ENCODE measurements around the gene TTF2.
"Not testable (repeated sequence)": the region's sequence is repeated elsewhere in the genome, so short reads cannot be mapped to it uniquely, and the experiment has no call there.

Gene TTF2

GRCh38 chr1:117122330-117123025, 62.4 kb downstream of the TTF2 start:
- DNase-seq = no peak

DNA sequence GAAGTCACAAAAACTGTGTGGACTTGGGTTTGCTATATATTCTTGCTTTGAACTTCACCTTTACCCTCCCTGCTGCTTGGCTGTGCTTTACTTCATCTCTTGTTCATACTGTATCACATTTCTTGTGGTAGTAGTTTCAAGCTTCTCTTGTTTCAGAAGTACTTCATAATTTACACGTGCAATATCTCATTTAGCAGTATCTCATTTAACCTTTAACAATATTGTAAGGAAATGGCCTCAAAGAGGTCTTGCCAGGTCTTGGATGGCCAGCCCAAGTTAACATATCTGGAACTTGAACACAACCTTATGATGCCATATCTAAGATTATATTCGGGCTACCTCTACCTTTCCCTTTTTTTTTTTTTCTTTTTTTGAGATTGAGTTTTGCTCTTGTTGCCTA, 63.1 kb downstream of the TTF2 start:
- no peak for DNase-seq

GRCh38 chr1:117124661-117125060, 64.5 kb downstream of the TTF2 start:
- no peak for DNase-seq

DNA sequence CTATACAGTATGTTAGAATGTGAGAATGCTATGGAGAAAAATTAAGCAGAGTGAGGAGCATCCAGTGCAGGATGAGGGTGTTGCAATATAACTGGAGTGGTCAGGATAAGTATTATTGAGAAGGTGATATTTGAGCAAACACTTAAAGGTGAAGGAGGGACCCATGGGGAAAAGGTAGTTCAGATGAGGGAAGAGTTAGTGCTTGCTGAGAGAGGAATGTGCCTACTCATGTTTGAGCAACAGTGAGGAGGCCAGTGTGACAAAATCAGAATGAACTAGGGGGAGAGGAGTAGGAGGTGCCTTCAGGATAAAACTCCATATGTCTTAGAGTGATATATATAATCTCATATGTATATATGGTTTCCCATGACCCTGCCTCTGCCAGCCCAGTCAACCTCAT, 67.7 kb downstream of the TTF2 start:
- DNase-seq = no peak

GRCh38 chr1:117128323-117129079, 68.4 kb downstream of the TTF2 start:
- peak; percentile 52 for DNase-seq

GRCh38 chr1:117130526-117130925, 70.4 kb downstream of the TTF2 start:
- DNase-seq = no peak

GRCh38 chr1:117135329-117135728, 75.2 kb downstream of the TTF2 start:
- no peak for DNase-seq

DNA sequence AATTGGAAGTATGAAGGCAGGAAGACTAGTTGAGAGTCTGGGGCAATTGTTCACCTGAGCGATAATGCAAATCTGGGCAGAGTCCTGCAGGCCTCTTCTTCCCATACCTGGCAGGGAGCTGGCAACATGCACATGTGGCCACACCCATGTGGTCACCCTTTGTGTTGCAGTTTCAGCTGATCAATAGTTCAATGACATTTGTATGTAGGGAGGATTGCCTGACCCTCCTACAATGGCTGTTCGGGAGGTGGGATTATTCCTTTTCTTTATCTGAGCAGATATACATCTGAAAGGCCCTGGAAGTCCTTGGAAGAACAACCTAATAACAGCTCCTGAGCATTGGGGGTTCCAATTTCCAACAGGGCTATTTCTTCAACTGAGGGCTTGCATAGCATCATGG, 76.6 kb downstream of the TTF2 start:
- no peak for DNase-seq

GRCh38 chr1:117137281-117137855, 77.2 kb downstream of the TTF2 start:
- no peak for DNase-seq

GRCh38 chr1:117138106-117138505, 78.0 kb downstream of the TTF2 start:
- DNase-seq = no peak

GRCh38 chr1:117138561-117138960, 78.4 kb downstream of the TTF2 start:
- no peak for DNase-seq

- DNase-seq = peak; percentile 89
These were observed 82.1 kb downstream of the TTF2 start for GRCh38 chr1:117142200-117142599.

GRCh38 chr1:117143172-117143571, 83.0 kb downstream of the TTF2 start:
- DNase-seq = no peak

DNA sequence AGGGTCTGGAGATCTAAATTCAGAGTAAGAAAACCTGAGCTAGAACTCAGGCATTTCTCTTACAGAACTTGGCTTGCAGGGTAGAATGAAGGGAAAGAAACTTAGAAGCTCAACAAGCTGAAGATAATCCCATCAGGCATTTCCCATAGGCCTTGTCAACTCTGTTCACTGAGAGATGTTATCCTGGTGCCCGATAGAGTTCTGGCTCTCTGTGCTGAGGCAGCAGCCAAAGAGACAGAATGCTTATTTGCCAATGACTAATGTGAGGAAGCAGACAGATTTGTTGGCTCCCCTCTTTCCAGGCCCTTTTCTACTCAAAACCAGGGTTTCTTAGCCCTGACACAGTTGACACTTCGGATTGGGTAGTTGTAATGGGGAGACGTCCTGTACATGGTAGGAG, 83.7 kb downstream of the TTF2 start:
- DNase-seq = no peak

DNA sequence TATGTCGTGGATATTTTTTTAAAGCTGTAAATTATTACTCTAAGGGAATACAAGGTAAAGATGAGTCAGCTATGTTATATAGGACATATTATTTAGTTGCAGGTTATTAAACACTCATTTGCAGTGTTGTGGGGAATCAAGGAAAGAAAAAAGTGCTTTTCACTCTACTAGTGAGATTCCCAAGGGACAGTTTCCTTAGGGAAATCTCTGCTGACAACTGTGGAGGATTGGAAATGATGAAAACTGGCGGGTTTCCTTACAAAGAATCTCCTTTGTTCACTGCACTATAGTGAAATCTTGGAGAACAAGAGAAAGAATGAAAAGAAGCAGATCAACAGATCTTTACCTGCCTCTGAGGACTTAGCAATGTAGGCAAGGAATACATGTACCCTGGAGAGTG, 85.9 kb downstream of the TTF2 start:
- no peak for DNase-seq

GRCh38 chr1:117146575-117147340, 86.6 kb downstream of the TTF2 start:
- peak; percentile 96 for DNase-seq

- DNase-seq = no peak
These were observed 87.3 kb downstream of the TTF2 start for GRCh38 chr1:117147341-117147831.

DNA sequence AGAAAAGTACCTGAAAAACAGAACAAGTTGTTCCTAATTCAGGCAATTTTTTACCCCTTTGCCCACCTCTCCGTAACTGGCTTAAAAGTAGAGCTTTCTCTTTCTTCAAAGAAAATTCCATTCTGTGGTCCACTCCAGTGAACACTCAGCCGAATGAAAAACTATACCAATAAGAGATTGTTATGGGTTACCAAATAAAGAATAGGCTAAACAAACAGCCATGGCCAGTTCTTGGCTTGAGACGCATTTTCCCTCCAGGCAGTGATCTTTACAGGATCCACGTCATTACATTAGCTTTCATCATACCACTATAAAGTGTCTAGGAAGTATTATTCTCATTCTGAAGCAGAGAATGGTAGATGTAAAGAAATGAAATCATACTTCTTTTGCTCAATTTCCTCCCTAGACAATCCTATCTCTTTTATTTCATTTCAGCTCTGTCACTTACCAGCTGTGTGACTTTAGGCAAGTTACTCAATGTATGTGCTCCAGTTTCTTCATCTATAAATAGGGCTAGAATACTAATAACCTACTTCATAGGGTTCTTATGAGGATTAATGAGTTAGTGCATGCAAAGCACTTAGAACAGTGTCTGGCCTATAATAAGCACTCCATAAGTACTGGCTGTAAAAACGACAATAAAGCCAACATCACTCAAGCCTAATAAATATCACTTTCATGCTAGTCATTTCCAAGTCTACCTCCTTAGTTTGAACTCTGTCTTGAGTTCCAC, 87.9 kb downstream of the TTF2 start:
- DNase-seq = peak; percentile 45

DNA sequence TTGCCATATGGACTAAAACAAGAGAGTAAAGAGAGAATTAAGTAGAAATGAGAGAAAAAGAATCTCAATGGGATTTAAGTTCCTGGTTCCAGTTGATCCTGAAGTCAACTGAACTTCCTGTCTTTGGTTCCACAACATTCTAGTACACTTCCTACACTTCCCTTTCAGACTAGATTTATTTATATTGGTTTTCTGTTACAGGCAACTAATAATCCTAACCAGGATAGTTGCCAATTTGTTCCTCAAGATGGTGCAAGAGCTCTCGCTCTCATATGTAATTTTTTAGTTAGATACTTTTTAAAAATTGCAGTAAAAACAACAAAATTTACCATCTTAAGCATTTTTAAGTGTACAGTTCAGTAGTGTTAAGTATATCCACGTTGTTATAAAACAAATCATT, 90.2 kb downstream of the TTF2 start:
- no peak for DNase-seq

DNA sequence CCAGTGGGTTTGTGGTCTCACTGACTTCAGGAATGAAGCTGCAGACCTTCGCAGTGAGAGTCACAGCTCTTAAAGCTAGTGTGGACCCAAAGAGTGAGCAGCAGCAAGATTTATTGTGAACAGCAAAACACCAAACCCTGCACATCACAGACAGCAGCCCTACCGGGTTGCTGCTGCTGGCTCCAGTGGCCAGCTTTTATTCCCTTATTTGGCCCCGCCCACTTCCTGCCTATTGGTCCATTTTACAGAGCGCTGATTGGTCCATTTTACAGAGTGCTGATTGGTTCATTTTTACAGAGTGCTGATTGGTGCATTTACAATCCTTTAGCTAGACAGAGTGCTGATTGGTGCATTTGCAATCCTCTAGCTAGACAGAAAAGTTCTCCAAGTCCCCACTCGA, 91.2 kb downstream of the TTF2 start:
- DNase-seq = not testable (repeated sequence)
